Activated CD8-positive, alpha-beta memory T cell treated with anti-CD3 and anti-CD28 coated beads, Interleukin-2, amount 10 ng/mL, durations not matched to agents 7 days and 5 days (primary cell): Measurements from ENCODE around the gene ADGRL3. TPM values are rescaled to one million over a fixed set of nuclear protein-coding genes. Genes with fewer than 3 reads are reported as not detected.

Experiments used
- ATAC-seq: fragments of 150-1000 bp; cut with Tn5 transposase; one replicate; pipeline ENCODE4 v1.10.0; 2021; ENCODE audit warnings: moderate library complexity
- CTCF ChIA-PET: fragments of 350-600 bp; sonication (Branson Sonifier 250); formaldehyde crosslinking; loops from one replicate; lab custom pipeline; 2021; ENCODE audit warnings: antibody characterized with exemption; lab: Charles Lee
- DNase-seq: peaks from one replicate; pipeline ENCODE4 v3.0.0-alpha.2; 2020
- H3K27ac Mint-ChIP-seq: one replicate; pipeline ENCODE4 v1.8.0; 2021; ENCODE audit warnings: mild to moderate bottlenecking, mixed read lengths
- H3K27me3 Mint-ChIP-seq: one replicate; pipeline ENCODE4 v1.8.0; 2021; ENCODE audit warnings: mixed read lengths
- H3K36me3 Mint-ChIP-seq: one replicate; pipeline ENCODE4 v1.8.0; 2021; ENCODE audit warnings: mild to moderate bottlenecking, mixed read lengths
- H3K4me1 Mint-ChIP-seq: one replicate; pipeline ENCODE4 v1.8.0; 2021; ENCODE audit warnings: mixed read lengths
- H3K4me3 Mint-ChIP-seq: one replicate; pipeline ENCODE4 v1.8.0; 2021; ENCODE audit warnings: mild to moderate bottlenecking, moderate library complexity, mixed read lengths
- H3K9me3 Mint-ChIP-seq: one replicate; pipeline ENCODE4 v1.8.0; 2022; ENCODE audit warnings: low read depth, mixed read lengths
- total RNA-seq, 2 experiments: library from RNA; stranded (reverse); gene quantifications; one replicate each; pipeline ENCODE4 v1.2.3, GENCODE V29; 2021

The ADGRL3 gene
- total RNA-seq, 2 experiments from 2014 or later, result not detected

DNA sequence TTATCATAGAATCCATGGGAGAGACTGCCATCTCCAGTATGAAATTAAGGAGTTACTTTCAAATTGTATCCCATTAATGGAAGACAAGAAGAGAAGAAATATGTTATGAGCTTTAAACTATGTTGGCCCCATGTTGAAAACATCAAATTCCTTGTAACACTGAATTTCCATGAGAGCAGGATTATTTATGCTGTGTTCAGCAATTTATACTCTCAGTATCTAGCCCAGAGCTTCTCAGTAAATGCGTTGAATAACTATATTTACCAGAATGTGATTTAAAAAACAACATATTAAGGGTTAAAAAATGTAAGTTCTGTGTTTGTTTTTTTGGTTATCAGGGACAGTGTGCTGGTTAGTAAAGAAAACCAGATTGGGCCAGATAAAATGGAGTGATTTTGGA lies 74.2 kb downstream of the ADGRL3 start:
- Mint-ChIP-seq H3K9me3 (no peaks in the 10 kb centered on the region), H3K27me3 (no peaks in the 10 kb centered on the region), H3K36me3 (no peaks in the 10 kb centered on the region), H3K4me3 (no peak overlapping the region), H3K4me1 (no peaks in the 10 kb centered on the region), H3K27ac (no peak overlapping the region)
- no peak for ATAC-seq
- CTCF ChIA-PET, result no interaction called here
- DNase-seq, result no peak

DNA sequence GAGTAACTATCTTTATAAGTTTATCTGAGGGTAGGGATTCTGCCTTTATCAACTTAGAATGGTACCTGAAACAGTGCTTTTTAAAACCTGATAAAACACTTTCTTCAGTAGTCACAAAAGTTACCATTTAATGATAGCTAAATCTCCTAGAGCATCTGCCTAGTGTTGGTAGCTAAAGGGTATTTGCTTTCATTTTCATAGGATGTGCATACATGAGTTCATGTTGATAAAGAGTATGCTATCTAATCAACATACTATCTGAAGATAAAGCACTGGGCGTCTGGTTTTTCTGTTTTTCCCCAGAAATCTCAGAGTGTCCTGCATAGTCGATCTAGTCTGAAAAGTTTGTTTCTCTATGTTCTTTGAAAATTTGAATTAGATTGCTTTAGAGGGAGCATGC lies 75.1 kb downstream of the ADGRL3 start:
- no peaks in the 10 kb centered on the region for H3K36me3 Mint-ChIP-seq
- no peak for DNase-seq
- H3K9me3 Mint-ChIP-seq, result peaks cover 3% of the 10 kb centered on the region
- no peak overlapping the region for H3K4me3 Mint-ChIP-seq
- H3K27ac Mint-ChIP-seq, result no peak overlapping the region
- no peaks in the 10 kb centered on the region for H3K27me3 Mint-ChIP-seq
- no peak for ATAC-seq
- CTCF ChIA-PET, result no interaction called here
- no peaks in the 10 kb centered on the region for H3K4me1 Mint-ChIP-seq

DNA sequence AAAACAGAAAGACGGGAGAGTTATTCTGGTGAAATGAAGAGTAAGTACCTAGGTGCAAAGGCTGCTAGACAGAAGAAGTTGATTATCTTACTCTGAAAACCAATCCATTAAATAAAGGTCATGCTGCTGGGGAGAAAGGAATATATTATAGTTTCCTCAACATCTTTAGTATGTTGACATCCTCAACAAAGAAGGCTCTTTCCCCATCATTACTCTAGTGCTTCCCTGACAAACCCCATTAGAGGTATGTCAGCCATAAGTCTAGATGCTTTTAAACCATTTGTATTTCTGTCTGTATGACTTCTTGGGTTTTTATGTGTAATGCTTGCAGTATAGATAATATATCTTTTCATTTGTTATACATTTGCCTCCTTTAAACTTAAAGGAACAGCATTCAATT lies 75.9 kb downstream of the ADGRL3 start:
- Mint-ChIP-seq H3K4me3 (no peak overlapping the region), H3K4me1 (no peaks in the 10 kb centered on the region), H3K27ac (no peak overlapping the region), H3K36me3 (no peaks in the 10 kb centered on the region), H3K9me3 (peaks cover 3% of the 10 kb centered on the region), H3K27me3 (no peaks in the 10 kb centered on the region)
- no peak for DNase-seq
- ATAC-seq, result no peak
- CTCF ChIA-PET, result no interaction called here

DNA sequence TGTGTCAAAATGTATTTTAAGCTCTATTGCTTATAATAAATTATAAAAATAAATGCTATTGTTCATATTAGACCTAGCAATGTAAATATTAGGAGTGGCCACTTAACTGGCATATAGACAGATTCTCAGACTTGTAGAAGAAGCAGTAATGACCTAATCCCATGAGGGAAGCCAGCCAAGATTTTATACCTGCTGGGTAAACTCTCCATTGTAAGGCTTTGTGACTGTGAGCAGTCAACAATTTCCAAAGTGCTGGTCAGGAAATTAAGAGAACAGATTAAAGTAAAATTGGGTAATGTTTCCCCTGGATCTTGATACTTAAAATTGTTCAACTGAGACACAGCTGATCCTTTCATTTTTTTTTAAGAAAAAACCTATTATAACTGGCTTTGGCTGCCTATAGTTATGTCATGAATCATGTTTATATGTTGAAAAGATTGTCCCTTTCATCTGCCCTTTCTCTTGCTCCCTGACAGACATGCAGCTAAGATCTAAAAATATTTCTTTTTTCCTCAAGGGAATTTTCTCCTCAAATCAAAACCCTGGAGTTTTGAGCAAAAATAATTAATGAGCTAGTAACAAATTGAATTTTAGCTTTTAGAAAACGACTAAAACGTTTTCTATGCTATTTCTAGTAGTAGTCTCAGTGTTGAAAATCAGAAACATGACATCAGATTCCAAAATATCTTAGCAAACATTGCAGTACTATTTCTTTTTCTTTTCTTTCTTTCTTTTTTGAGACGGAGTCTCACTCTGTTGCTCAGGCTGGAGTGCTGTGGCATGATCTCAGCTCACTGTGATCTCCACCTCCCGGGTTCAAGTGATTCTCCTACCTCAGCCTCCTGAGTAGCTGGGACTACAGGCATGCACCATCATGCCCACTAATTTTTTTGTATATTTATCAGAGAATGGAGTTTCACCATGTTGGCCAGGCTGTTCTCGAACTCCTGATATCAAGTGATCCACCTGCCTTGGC lies 77.9 kb downstream of the ADGRL3 start:
- H3K27me3 Mint-ChIP-seq, result no peaks in the 10 kb centered on the region
- DNase-seq, result no peak
- H3K36me3 Mint-ChIP-seq, result no peaks in the 10 kb centered on the region
- H3K9me3 Mint-ChIP-seq, result peaks cover 3% of the 10 kb centered on the region
- CTCF ChIA-PET, result no interaction called here
- no peaks in the 10 kb centered on the region for H3K4me1 Mint-ChIP-seq
- H3K4me3 Mint-ChIP-seq, result no peak overlapping the region
- ATAC-seq, result no peak
- H3K27ac Mint-ChIP-seq, result no peak overlapping the region

DNA sequence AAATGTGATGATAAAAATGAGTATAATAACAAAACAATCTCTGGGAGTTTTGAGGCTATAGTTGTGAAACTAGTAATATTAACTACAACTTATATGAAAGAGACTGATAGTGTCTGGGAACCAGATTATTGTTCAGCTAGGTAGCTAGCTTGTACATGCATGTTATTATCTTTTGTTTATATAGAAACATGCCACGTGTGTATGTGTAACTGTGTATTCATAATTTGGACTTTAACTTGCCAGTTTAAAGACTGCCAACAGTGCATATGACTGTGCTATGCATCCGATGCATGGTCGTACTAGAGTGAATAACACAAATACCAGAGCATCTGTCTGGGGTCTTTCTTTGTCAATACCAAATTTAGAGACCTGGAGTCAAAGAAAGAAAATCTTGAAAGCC lies 92.2 kb downstream of the ADGRL3 start:
- no peak overlapping the region for H3K27ac Mint-ChIP-seq
- H3K4me3 Mint-ChIP-seq, result no peak overlapping the region
- ATAC-seq, result no peak
- DNase-seq, result no peak
- no peaks in the 10 kb centered on the region for H3K27me3 Mint-ChIP-seq
- peaks cover 8% of the 10 kb centered on the region for H3K9me3 Mint-ChIP-seq
- H3K4me1 Mint-ChIP-seq, result no peaks in the 10 kb centered on the region
- CTCF ChIA-PET, result no interaction called here
- no peaks in the 10 kb centered on the region for H3K36me3 Mint-ChIP-seq

DNA sequence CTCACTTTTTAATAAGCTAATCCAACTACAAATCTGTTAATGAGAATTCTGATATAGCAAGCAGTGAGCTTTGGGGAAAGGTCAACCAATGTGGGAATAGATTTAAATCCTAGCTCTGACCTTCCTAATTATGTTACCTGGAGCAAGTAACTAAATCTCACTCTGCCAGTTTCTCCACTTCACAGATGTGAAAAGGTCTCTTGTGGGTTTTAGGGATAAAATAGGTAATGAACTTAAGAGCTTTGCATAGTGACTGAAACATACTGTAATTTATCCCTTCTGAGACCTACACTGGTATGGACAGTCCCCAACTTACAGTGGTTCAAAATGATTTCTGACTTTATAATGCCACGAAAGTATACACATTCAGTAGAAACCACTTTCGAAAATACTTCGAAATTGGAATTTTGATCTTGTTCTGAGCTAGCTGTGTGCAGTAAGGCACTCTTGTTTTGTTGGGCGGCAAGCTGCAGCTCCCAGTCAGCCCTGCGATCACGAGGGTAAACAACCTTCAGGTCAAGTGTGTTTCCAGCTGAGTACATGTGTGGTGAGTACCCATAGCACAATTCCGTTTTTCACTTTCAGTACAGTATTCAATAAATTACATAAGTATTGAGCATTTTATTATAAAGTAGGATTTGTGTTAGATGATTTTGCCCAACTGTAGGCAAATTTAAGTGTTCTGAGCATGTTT lies 93.7 kb downstream of the ADGRL3 start:
- CTCF ChIA-PET, result no interaction called here

DNA sequence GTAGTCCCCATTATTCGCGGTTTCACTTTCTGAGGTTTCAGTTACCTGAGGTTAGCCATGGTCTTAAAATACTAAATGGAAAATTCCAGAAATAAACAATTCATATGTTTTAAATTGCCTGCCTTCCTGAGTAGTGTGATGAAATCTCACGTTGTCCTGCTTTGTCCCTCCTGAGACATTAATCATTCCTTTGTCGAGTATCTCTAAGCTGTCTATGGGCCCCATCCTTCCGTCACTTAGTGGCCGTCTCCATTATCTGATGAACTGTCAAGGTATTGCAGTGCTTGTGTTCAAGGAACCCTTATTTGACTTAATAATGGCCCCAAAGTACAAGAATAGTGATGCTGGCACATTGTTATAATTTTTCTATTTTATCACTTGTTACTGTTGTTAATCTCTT lies 94.8 kb downstream of the ADGRL3 start:
- DNase-seq (no peak), ATAC-seq (no peak)
- Mint-ChIP-seq H3K27ac (no peak overlapping the region), H3K9me3 (peaks cover 11% of the 10 kb centered on the region), H3K27me3 (no peaks in the 10 kb centered on the region), H3K4me3 (no peak overlapping the region), H3K4me1 (no peaks in the 10 kb centered on the region), H3K36me3 (no peaks in the 10 kb centered on the region)
- CTCF ChIA-PET, result no interaction called here

More for the DNA sequence above, 93.7 kb downstream of the ADGRL3 start:
- ATAC-seq (no peak), DNase-seq (no peak)
- Mint-ChIP-seq H3K4me3 (no peak overlapping the region), H3K9me3 (peaks cover 11% of the 10 kb centered on the region), H3K4me1 (no peaks in the 10 kb centered on the region), H3K27ac (no peak overlapping the region), H3K36me3 (no peaks in the 10 kb centered on the region), H3K27me3 (no peaks in the 10 kb centered on the region)

DNA sequence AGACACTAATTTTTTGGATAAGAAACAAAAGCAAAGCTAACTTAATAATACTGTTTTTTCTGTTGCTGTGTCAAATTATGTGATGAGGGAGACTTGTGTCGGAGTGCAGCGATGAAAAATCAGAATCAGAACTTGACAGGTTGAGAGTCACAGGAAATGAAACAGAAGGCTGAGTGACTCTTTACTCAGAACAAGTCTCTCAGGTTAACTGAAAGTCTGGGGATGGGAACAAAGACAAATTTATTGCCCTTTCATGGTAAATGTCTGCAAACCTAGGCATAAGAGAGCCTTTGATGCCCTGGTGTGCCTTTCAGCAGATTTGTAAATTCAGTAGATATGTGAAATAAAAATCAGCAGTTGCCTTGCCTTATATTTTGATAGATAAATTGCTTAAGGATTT lies 96.0 kb downstream of the ADGRL3 start:
- H3K9me3 Mint-ChIP-seq, result peaks cover 8% of the 10 kb centered on the region
- DNase-seq (no peak), ATAC-seq (no peak)
- CTCF ChIA-PET, result no interaction called here
- H3K4me1 Mint-ChIP-seq, result no peaks in the 10 kb centered on the region
- no peak overlapping the region for H3K27ac Mint-ChIP-seq
- no peaks in the 10 kb centered on the region for H3K27me3 Mint-ChIP-seq
- H3K36me3 Mint-ChIP-seq, result no peaks in the 10 kb centered on the region
- no peak overlapping the region for H3K4me3 Mint-ChIP-seq

DNA sequence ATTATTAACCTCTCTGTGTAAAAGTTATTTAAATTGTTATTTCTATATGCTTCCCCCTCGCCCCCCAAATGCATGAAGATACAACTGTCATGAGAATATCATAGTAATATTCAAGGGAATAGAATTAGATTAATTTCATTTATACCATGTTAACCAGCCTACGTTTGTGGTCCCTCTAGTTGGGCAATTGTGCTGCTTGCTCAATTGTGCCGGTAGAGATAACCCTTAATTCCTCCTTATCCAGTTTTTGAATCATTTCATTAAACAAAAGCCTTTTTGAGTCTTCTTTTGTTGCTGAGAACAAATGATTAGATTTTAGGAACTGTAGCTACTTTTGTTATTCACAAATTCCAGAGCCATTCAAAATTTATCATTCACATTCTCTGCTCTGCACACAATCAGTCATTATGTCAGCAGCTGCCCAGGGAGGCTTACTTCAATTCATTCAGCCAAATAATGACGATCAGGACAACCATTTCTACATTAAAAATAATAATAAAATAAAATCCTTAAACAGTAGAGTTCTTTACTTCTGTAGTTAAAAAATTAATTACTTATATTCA lies 98.1 kb downstream of the ADGRL3 start:
- peaks cover 8% of the 10 kb centered on the region for H3K9me3 Mint-ChIP-seq
- H3K4me1 Mint-ChIP-seq, result no peaks in the 10 kb centered on the region
- H3K27me3 Mint-ChIP-seq, result no peaks in the 10 kb centered on the region
- no peak for ATAC-seq
- H3K36me3 Mint-ChIP-seq, result no peaks in the 10 kb centered on the region
- H3K27ac Mint-ChIP-seq, result no peak overlapping the region
- no peak for DNase-seq
- H3K4me3 Mint-ChIP-seq, result no peak overlapping the region
- CTCF ChIA-PET, result no interaction called here

DNA sequence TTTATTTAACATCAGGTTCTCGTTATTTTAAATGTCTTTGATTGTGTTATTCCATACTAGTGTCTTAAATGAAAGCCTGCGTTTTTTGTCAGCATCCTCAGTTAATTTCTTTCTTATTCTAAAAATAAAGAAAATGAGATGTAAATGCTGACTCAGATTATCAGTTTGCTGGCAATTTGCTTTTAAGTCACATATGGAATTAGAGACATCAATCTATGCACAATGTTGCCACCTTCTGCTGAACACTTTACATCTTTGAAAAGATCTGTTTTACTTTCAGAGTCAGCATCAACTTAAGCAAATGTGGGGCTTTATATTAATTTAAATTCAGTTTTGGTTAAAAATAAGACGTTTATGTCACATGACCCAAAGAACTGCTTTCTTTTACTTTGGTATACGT lies 99.2 kb downstream of the ADGRL3 start:
- H3K36me3 Mint-ChIP-seq, result no peaks in the 10 kb centered on the region
- H3K27me3 Mint-ChIP-seq, result no peaks in the 10 kb centered on the region
- CTCF ChIA-PET, result no interaction called here
- H3K9me3 Mint-ChIP-seq, result peaks cover 8% of the 10 kb centered on the region
- ATAC-seq, result no peak
- no peak overlapping the region for H3K4me3 Mint-ChIP-seq
- DNase-seq, result no peak
- no peak overlapping the region for H3K27ac Mint-ChIP-seq
- no peaks in the 10 kb centered on the region for H3K4me1 Mint-ChIP-seq

DNA sequence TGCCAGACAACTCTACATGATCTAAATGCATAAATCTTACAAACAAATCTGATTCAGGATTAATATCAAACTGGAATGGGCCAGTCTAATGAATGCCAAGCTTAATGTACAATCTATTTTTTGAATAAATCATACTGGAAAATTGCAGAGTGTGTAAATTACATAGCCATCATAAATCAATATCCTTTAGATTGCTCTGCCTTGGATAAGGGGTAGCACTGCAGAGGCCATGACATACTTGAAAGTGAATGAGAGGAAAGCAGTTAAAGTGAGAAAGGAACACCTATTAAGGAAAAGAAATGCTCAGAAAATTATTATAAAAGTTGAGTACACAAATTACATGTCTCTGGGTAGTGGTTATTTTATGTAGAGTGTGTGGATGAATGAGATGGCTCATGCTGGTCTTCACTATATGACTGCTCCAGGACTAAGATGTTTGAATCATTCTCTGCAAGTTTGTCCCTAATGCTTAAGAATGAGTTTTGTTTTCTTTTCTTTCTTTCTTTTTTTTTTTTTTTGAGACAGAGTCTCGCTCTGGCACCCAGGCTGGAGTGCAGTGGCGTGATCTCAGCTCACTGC lies 100.2 kb downstream of the ADGRL3 start:
- no peaks in the 10 kb centered on the region for H3K4me1 Mint-ChIP-seq
- H3K4me3 Mint-ChIP-seq, result no peak overlapping the region
- no peaks in the 10 kb centered on the region for H3K36me3 Mint-ChIP-seq

DNA sequence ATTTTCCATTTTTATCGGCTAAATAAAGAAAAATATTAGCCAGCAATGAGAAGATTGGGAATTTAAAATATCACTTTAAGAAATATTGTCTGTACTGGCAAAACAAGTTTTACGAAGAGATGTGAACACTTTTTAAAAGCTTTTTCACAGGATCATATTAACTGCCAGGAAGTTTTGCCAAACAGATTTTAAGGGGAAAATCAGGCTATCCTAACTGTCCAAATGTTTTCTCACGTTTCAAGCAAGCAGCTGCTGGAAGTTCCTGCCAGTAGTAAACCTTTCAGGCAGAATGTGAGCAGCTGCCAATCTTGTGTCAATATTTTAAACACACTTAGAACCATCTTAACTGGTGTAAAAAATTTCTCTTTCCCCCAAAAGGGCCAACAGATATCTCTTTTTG lies 101.1 kb downstream of the ADGRL3 start:
- Mint-ChIP-seq H3K36me3 (no peaks in the 10 kb centered on the region), H3K4me1 (no peaks in the 10 kb centered on the region), H3K9me3 (peaks cover 2% of the 10 kb centered on the region), H3K4me3 (no peak overlapping the region), H3K27ac (no peak overlapping the region), H3K27me3 (no peaks in the 10 kb centered on the region)
- CTCF ChIA-PET, result no interaction called here
- DNase-seq (no peak), ATAC-seq (no peak)

More for the DNA sequence above, 100.2 kb downstream of the ADGRL3 start:
- Mint-ChIP-seq H3K27ac (no peak overlapping the region), H3K9me3 (peaks cover 2% of the 10 kb centered on the region), H3K27me3 (no peaks in the 10 kb centered on the region)
- ATAC-seq (no peak), DNase-seq (no peak)
- CTCF ChIA-PET, result no interaction called here

DNA sequence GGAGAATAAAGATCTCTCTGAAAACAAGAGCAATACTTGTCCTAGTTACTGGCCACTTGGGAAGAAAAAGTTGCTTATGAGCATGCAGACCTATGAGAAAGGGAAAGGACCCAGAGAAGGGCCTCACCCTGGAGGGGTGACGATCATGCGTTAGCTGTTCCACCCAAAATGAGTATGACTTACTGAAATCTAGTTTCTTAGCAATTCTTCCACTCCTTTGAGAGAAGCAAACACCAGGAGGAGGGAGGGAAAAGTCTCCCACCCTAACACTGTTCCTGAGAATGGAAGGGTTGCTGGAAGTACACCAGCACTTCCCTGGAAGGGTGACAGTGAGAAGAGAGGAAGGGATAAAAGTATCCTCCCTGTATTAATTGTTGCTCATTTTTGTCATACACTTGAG lies 107.9 kb downstream of the ADGRL3 start:
- CTCF ChIA-PET, result no interaction called here
- Mint-ChIP-seq H3K36me3 (no peaks in the 10 kb centered on the region), H3K4me1 (no peaks in the 10 kb centered on the region), H3K4me3 (no peak overlapping the region), H3K27ac (no peak overlapping the region), H3K27me3 (no peaks in the 10 kb centered on the region), H3K9me3 (peaks cover 3% of the 10 kb centered on the region)
- ATAC-seq (no peak), DNase-seq (no peak)
